ENCODE data around the gene ERBB4. TPM values are rescaled to one million over a fixed set of nuclear protein-coding genes. Genes with fewer than 3 reads are reported as not detected.

Gene ERBB4
- total RNA-seq, 1 donor from 2014 or later, result 0.36 TPM

DNA sequence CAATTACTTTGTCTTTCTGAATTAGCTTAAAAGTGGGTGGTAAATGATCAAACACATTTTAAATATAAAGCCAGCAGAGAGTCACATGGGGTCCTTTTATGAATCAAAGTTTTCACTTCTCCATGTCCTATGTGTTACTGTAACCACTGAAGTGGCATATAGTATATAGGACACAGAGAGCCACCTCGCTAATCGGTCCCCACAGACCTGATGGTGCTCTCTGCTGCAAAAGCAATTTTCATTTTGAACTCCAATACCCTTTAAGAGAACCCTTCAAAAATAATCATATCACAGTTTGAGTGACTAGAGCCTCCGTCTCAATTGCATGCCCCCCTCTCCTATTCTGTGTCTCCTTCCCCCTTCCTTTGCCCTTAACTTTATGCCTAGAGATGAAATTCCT is 272.8 kb downstream of the ERBB4 start:
- H3K27me3 Mint-ChIP-seq (ENCODE audit: unreplicated experiment), result no peaks in the 10 kb centered on the region
- TF ChIP-seq, protein P1, sequence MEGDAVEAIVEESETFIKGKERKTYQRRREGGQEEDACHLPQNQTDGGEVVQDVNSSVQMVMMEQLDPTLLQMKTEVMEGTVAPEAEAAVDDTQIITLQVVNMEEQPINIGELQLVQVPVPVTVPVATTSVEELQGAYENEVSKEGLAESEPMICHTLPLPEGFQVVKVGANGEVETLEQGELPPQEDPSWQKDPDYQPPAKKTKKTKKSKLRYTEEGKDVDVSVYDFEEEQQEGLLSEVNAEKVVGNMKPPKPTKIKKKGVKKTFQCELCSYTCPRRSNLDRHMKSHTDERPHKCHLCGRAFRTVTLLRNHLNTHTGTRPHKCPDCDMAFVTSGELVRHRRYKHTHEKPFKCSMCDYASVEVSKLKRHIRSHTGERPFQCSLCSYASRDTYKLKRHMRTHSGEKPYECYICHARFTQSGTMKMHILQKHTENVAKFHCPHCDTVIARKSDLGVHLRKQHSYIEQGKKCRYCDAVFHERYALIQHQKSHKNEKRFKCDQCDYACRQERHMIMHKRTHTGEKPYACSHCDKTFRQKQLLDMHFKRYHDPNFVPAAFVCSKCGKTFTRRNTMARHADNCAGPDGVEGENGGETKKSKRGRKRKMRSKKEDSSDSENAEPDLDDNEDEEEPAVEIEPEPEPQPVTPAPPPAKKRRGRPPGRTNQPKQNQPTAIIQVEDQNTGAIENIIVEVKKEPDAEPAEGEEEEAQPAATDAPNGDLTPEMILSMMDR (IDR thresholded peaks at IDR 0.05; ENCODE audit: unreplicated experiment), result no peak
- H3K9me3 Mint-ChIP-seq (ENCODE audit: unreplicated experiment), result no peaks in the 10 kb centered on the region
- H3K4me1 Mint-ChIP-seq (ENCODE audit: unreplicated experiment), result no peaks in the 10 kb centered on the region
- no peak overlapping the region for H3K4me3 Mint-ChIP-seq (ENCODE audit: unreplicated experiment)
- no peak for DNase-seq (ENCODE audit: low spot score)
- no peak overlapping the region for H3K27ac Mint-ChIP-seq (ENCODE audit: unreplicated experiment)
- H3K36me3 Mint-ChIP-seq (ENCODE audit: low read depth, unreplicated experiment), result no peaks in the 10 kb centered on the region

DNA sequence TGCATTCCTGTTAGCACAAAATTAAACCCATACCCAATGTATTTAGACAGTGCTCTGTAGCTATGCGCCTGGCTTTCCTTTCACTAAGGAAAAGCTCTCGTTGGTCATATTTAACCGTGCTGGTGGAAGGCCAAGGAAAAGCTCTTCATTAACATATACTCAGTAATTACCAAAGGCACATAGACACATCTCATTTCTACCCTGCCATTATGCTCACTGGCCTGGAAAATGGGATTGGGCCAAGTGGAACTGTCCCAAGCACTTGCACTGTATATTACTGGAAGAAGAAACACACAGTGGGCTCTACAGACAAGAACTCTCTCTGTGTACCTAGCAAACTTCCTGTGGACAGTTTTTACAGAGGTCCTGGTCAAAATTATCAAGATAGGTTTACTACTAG is 274.4 kb downstream of the ERBB4 start:
- DNase-seq (ENCODE audit: low spot score), result no peak
- H3K27ac Mint-ChIP-seq (ENCODE audit: unreplicated experiment), result no peak overlapping the region
- H3K36me3 Mint-ChIP-seq (ENCODE audit: low read depth, unreplicated experiment), result no peaks in the 10 kb centered on the region
- H3K4me1 Mint-ChIP-seq (ENCODE audit: unreplicated experiment), result no peaks in the 10 kb centered on the region
- H3K4me3 Mint-ChIP-seq (ENCODE audit: unreplicated experiment), result no peak overlapping the region
- H3K9me3 Mint-ChIP-seq (ENCODE audit: unreplicated experiment), result no peaks in the 10 kb centered on the region
- TF ChIP-seq, protein P1 (IDR thresholded peaks at IDR 0.05; ENCODE audit: unreplicated experiment), result no peak
- no peaks in the 10 kb centered on the region for H3K27me3 Mint-ChIP-seq (ENCODE audit: unreplicated experiment)

DNA sequence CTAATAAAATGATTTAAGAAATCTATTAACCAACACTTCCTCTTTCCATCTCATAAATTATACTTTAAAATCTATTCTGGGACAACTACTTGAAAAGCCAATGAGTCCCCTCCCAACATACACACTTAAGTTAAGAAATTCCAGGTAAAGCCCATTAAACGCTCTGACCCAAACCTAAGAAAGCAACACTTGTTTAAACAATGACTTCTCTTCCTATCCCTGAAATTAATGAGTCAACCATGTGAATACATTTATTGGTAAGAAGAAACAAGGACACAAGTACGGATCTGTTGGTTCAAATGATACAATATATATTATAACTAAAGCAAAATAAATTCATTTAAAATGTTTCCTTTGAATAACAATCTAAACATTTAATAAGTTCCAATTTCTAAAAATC is 279.4 kb downstream of the ERBB4 start:
- H3K27me3 Mint-ChIP-seq (ENCODE audit: unreplicated experiment), result no peaks in the 10 kb centered on the region
- TF ChIP-seq, protein P1 (IDR thresholded peaks at IDR 0.05; ENCODE audit: unreplicated experiment), result no peak
- H3K36me3 Mint-ChIP-seq (ENCODE audit: low read depth, unreplicated experiment), result no peaks in the 10 kb centered on the region
- no peak overlapping the region for H3K27ac Mint-ChIP-seq (ENCODE audit: unreplicated experiment)
- H3K9me3 Mint-ChIP-seq (ENCODE audit: unreplicated experiment), result no peaks in the 10 kb centered on the region
- H3K4me1 Mint-ChIP-seq (ENCODE audit: unreplicated experiment), result no peaks in the 10 kb centered on the region
- H3K4me3 Mint-ChIP-seq (ENCODE audit: unreplicated experiment), result no peak overlapping the region
- no peak for DNase-seq (ENCODE audit: low spot score)

DNA sequence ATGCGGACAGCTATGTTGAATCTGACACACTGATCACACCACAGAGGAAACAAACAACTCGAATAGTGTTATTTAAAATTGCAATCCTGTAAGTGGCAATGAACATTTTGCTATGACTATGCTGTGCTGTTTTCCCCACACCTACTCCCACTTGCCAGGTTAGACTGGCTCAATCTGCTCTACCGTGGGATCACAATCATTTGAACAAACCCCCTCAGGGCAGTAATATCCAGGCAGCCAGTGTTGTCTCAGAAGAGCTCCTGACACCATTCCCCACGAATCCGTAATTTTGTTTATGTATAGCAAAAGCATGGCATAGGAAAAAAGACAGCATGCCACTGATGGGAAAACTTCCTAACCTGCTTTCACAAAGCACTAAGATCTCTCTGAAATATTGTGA is 284.3 kb downstream of the ERBB4 start:
- TF ChIP-seq, protein P1 (IDR thresholded peaks at IDR 0.05; ENCODE audit: unreplicated experiment), result no peak
- no peak overlapping the region for H3K4me3 Mint-ChIP-seq (ENCODE audit: unreplicated experiment)
- H3K36me3 Mint-ChIP-seq (ENCODE audit: low read depth, unreplicated experiment), result no peaks in the 10 kb centered on the region
- no peak overlapping the region for H3K27ac Mint-ChIP-seq (ENCODE audit: unreplicated experiment)
- no peaks in the 10 kb centered on the region for H3K27me3 Mint-ChIP-seq (ENCODE audit: unreplicated experiment)
- no peaks in the 10 kb centered on the region for H3K9me3 Mint-ChIP-seq (ENCODE audit: unreplicated experiment)
- no peak for DNase-seq (ENCODE audit: low spot score)
- no peaks in the 10 kb centered on the region for H3K4me1 Mint-ChIP-seq (ENCODE audit: unreplicated experiment)

DNA sequence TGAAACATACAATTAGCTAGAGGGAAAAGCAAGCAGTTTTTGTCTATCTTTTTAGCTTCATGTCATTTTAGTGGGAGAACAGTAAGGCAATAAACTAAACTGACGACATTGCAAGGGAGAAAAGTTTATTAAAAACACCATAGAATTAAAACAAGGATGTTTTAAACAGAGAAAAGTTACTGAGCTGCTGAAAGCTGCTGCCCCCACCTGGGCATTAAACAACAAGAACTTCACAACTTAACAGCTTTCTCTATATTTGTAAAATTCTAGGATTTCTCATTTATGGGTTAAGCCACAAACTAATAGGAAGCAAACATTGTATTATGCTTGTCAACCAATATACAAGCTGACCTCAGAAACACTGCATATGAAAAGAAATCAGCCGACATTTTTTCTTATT is 289.2 kb downstream of the ERBB4 start:
- H3K9me3 Mint-ChIP-seq (ENCODE audit: unreplicated experiment), result no peaks in the 10 kb centered on the region
- H3K27me3 Mint-ChIP-seq (ENCODE audit: unreplicated experiment), result no peaks in the 10 kb centered on the region
- H3K4me3 Mint-ChIP-seq (ENCODE audit: unreplicated experiment), result no peak overlapping the region
- DNase-seq (ENCODE audit: low spot score), result no peak
- H3K4me1 Mint-ChIP-seq (ENCODE audit: unreplicated experiment), result peaks cover 3% of the 10 kb centered on the region
- TF ChIP-seq, protein P1 (IDR thresholded peaks at IDR 0.05; ENCODE audit: unreplicated experiment), result no peak
- no peaks in the 10 kb centered on the region for H3K36me3 Mint-ChIP-seq (ENCODE audit: low read depth, unreplicated experiment)
- no peak overlapping the region for H3K27ac Mint-ChIP-seq (ENCODE audit: unreplicated experiment)
